Activated CD4-positive, alpha-beta T cell treated with anti-CD3 and anti-CD28 coated beads, Interleukin-2, amount 50 U/mL, for 24 hours (primary cell): ENCODE data around the gene VANGL1.

Experiments used
- DNase-seq, 2 donors: peaks; one replicate each; pipeline ENCODE4 v3.0.0-alpha.2; 2020; ENCODE audit warnings: low read depth in 1 of 2, low spot score in 1 of 2

VANGL1 gene

DNA sequence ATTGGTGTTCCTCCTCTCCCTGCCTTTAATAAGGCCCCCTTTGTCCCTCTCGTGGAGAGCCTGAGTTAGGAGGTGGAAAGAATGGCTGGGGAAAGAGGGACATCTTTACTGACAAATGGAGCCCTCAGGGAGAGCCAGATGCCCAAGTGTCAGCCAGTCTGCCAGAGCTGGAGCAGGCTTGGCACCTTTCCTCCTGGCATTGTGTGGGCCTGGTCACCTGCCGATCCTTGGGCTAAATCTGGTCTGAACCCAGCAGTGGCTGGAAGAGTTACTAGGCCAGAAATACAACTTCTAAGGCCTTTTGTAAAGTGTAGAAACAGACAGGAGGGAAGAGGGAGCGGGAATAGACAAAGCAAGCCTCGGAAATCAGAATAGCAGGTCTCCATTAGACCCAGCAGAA lies 24.9 kb downstream of the VANGL1 start:
- DNase-seq = no peak

DNA sequence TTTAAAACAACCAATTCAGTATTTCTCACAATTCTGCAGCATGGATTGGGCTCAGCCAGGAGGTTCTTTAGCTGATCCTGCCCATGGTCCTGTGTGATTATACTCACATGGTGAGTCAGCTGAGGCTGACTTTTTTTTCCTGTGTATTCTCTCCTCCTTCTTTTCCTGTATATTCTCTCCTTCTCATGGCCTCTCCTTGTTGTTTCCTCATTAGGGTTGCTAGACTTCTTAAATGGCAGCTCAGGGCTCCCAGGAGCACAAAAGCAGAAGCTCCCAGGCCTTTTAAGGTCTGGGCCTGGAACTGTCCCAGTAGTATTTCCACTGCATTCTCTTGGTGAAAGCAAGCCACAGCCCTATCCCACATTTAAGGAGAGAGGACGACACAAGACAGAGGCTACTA lies 26.8 kb downstream of the VANGL1 start:
- DNase-seq = no peak

DNA sequence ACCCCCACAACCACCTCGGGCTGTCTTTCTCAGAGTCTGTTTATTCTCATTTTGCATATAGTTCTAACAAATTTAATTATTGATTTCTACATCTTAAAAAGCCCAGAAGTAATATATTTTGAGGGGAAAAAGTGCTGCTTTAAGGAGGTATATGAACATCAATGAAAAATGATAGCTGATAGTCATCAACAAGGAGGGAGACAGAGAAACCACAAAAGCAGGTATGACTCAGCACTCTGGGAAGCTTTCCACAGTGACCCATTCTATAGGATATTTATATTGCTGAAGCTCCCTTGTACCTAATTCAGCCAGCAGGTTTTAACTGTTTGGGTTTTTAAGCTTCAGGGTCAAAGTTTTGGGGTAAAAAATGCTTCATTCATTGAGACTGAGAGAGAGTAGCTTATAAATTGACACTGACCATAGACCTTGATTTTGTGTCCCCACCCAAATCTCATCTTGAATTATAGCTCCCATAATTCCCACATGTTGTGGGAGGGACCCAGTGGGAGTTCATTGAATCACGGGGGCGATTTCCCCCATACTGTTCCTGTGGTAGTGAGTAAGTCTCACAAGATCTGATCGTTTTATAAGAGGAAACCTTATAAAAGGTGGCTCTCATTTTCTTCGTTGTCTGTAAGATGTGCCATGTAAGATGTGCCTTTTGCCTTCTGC lies 27.4 kb downstream of the VANGL1 start:
- no peak for DNase-seq

DNA sequence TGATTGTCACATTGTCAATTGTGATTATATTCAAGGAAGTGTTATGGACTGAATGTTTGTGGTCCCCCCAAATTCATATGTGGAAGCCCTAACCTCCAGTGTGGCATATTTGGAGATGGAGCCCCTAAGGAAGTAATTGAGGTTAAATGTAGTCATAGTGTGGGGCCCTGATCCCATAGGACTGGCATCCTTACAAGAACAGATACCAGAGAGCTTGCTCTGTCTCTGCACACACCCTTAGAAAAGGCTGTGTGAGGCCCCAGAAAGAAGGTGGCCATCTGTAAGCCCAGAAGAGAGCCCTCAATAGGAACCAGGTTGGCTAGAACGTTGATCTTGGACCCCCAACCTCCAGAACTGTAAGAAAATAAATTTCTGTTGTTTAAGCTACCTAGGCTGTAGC lies 28.1 kb downstream of the VANGL1 start:
- no peak for DNase-seq

DNA sequence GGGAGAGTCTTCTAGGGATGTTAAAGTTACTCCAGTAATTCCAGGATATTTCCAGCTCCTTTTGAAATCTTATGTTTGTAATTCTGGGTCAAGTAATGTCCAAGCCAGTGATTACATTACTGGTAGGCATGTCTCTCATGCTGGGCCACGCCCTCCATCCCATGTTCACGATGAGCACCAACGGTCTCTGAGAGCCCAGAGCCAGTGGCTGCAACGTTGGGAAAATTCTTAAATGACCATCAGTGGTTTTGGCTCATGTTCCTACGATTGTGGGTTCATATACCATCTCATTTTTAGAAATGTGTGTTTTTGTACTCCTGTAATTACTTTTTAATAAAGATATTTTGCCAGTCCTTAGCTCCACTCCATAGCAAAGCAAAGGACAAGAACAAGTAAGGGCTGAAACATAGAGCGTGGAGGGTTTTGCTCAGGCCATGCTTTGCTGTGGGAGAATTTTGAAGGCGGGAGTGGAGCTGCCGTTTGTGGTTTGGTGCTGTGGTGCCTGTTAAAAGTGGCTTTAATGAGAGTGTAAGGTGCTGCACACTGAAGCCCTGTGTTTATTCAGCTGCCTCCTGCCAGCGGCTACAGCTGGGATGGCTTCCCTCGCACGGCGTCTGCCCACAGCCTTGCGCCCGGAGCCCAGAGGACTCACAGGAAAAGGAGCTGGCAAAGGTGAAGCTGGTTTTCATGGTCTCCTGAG lies 28.9 kb downstream of the VANGL1 start:
- DNase-seq = no peak

DNA sequence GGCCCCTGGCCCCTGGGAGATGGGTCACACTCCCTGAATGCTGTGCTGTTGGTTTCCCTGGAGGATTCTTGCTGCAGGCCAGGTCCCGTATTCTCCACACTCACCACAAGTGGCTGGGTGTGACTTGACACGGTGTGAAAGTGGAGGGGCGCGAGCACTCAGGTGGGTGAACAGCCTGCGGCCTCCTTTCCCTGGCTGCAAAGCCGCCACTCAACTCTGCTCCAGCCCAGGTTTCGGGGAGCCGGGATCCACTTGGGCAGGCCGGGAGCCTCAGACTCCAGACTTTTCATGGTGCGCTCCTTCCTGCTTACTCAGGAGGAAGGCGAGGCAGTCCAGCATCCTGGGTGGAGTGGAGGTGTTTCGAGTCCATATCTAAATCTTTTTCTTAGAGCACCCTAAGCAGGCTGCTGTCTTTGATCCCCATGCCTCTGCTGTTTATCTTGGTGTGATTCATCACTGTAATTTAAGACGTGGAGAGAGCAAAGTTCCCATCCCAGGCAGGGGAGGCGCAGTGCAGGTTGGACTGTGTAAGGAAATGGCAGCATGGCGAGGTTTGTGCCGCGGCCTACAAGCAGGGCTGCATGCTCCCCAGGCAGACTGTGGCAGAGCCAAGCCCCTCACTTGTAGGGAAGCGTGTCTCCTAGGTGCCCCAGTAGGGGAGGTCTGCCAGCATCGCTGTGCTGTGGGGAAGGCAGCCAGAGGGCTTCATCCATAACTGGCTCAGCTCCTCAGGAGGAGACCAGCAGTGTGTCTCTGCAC lies 29.6 kb downstream of the VANGL1 start:
- no peak for DNase-seq

DNA sequence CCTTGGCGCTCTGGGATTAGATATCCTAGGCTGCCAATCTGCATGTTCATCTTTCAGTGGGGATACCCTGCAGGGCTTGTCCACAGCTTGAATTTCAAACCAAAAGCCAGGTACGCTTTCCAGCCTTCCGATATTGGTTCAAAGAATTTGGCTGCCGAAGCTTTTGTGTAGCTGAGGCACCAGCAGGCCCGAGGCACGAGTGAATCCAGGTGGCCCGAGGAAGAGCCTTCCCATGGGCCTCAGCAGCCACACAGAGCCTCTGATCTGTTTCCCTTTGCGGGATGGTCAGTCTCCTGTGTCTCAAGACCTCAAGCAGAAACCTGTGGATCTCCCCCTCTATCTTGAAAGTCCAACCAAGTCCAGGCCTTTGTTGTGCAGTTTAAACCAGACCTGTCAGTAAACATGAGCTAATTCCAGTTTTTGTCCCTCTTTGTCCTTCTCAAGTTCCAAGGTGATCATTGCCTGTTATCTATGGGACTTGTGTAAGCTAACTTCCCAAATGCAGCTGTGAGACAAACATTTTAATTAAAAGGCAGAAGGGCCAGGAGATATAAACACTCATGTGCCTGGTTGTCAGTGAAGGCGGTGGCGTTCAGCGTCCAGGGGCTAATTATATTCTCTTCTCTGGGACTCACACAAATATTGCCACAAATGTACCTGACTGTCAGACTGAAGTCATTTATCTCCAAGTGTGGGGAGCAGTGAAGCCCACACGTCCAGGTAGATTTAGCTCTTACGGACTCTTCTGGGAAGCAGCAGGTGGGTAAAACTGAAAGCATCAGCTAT lies 30.6 kb downstream of the VANGL1 start:
- DNase-seq = no peak

DNA sequence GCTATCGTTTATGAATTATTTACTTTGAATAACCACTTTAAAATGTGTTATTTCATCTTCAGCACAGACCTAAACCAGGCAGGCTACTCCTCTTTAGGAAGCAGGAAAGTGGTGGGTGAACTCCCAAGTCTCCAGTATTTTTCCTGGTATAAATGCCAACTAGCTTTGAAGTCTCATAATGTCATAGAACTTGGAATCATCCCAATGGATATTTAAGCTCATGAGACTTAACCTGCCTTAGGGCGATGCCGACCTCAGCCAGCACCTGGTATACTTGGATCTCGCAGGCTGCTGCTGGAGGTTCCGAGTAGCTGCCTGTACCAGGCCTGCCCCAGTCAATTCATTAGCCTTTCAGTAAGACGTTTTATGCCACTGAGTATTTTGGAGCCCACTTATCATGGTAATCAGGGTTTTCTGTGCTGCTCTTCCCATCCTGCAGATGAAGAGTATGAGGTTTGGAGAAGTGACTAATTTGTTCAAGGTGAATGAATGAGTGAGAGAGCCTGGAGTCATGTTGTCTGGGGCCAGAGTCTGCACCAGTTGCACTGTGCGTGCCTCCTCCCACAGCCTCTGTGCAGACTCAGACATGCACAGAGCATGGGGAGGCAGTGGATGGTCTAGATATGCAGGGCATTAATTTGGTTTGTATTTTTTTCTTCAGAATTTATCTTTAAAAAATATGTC lies 34.9 kb downstream of the VANGL1 start:
- no peak for DNase-seq

DNA sequence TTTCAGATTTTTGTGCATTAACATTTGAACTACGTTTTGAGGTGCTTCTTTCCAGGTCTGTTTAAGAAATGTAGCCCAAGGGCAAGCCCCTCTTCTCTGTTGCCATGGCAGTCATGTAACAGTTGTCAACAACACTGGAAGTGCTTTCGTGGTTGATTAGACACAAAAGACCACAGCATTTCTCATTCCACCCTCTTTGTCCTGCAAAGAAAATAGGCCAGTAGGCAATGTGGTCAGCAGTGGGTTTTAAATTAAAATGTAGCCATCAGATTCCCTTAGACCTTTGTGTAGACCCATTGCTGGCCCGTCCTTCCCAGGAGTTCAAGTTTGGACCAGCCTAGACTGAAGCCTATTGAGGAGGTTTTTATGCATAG lies 35.4 kb downstream of the VANGL1 start:
- no peak for DNase-seq

DNA sequence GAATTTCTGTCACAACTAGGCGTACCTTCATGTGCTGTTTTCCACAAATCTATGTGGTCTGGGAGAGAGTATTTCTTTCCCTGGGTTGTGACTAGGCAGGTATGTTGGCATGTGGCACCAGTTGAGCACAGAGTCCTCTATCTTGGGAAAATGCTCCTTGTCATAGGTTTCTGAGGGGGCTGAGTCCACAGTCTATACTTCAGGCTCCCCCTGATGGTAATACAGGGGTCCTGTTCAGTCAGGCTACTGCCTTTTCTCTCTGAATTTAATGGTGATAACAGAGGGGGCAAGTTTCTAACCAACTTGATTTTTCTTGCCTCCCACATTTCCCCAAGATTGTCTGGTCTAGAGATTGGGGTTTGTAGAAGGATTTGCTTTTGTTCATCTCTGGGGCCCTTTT lies 35.8 kb downstream of the VANGL1 start:
- no peak for DNase-seq

DNA sequence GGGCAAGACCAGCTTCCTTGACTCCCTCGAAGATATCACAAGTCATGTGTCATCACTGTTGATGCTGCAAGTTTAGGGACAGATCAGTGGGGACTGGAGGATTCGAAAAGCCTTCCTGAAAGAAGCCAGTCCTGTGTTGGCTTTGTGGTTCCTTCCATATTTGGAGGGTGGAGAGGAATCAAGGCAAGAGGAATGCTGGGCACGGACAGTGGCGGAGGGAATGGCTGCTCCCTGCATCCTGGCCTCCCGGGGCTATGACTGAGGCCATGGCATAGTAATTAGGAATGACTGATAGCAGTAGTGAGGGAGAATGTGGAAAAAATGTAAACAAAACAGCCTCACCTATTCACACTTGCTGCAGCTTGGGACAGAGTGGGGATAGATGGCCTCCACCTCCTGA lies 36.4 kb downstream of the VANGL1 start:
- no peak for DNase-seq

DNA sequence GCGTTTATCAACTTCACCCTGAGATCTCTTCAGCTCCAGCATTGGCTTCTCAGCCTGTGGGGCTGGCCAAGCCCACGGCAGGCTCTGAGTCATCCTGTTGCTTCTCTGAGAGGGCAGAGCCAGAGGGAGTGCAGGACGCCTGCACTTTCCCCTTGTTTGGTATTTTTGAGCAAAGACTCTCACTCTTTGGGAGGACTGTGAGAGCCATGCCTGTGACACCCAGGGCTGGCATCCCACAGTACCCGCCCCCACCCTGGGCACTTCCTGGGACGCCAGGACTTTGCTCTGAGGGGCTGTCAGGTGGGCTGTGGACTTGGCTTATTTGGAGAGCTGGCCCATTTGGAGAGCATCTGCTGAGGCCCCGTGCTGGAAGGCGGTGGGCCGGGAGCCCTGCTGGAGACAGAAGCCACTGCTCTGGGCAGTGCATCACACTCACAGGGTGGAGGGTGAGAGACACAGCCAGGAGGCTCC lies 37.4 kb downstream of the VANGL1 start:
- DNase-seq = no peak

DNA sequence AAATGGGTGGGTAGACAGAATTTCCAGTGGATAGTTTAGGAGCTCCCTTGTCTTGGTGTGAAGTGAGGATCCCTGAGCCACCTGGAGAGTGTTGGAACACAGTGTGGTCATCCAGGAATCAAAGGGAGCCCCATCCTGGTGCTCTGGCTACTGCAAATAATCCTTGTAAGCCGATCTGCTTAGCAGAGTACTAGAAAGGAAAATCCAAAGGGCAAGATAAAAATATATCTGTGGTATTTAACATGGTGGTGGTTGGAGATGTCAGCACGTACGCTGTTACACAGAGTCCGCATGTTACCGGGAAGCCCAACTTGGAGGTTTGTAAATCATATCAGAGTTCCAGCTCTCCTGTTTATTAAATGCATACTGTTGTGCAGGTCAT lies 39.0 kb downstream of the VANGL1 start:
- no peak for DNase-seq

DNA sequence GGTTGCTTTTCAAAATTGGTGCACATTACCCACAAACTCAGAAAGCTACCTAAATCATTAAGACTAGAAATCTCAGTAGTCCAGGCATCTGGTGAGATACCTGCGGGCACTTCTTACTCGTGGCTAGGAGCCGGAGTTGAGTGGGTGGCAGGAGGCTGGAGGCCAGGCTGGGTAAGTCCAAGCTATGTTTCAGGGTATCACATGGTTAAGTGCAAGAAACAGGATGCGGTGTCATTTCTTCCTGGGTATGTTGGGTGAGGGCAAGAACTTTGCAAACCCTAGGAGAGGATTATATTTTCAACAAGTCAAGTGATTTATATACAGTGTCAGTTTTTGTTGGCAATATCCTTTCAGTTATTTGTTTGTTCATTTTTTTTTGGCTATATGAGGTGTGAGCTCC lies 41.0 kb downstream of the VANGL1 start:
- DNase-seq = no peak

DNA sequence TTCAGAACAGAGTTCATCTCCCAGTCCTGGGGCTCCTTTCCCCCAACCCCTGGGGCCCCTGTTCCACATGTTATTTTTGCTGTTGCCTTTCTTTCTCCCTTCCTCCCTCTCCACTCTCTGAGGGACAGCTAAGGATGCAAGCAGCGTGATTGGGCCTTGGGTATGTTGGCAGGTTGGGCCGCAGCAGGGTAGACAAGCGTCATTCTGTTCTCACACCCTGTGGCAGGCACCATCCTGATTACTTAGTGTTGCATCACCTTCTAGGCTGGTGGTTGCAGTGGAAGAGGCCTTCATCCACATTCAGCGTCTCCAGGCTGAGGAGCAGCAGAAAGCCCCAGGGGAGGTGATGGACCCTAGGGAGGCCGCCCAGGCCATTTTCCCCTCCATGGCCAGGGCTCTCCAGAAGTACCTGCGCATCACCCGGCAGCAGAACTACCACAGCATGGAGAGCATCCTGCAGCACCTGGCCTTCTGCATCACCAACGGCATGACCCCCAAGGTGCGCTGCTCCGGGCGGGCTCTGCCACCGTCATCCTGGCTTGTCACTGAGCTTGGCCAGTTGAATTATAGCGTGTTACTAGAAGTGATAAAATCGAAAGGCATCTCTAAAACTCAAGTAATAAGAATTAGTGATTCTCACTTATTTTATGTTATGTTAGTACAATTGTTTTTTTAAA lies 43.4 kb downstream of the VANGL1 start:
- DNase-seq = no peak

DNA sequence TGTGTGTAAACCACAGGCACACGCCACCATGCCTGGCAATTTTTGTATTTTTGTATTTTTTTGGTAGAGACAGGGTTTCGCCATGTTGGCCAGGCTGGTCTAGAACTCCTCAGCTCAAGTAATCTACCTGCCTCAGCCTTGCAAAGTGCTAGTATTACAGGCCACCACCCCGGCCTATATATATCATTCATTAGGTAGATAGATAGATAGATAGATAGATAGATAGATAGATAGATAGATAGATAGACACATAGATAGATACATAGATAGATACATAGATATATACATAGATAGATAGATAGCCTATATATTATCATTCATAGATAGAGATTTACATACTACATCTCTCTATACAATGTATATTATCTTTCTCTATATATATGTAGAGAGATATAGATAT lies 46.0 kb downstream of the VANGL1 start:
- DNase-seq = no peak

DNA sequence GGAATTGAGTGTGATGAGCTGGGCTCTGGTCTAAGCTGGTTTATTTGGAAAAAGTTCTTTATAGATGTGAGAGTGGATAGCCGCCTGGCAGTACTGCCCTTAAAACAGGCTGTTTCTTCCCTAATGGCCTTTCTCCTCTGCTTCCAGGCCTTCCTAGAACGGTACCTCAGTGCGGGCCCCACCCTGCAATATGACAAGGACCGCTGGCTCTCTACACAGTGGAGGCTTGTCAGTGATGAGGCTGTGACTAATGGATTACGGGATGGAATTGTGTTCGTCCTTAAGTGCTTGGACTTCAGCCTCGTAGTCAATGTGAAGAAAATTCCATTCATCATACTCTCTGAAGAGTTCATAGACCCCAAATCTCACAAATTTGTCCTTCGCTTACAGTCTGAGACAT lies 49.2 kb downstream of the VANGL1 start:
- no peak for DNase-seq

DNA sequence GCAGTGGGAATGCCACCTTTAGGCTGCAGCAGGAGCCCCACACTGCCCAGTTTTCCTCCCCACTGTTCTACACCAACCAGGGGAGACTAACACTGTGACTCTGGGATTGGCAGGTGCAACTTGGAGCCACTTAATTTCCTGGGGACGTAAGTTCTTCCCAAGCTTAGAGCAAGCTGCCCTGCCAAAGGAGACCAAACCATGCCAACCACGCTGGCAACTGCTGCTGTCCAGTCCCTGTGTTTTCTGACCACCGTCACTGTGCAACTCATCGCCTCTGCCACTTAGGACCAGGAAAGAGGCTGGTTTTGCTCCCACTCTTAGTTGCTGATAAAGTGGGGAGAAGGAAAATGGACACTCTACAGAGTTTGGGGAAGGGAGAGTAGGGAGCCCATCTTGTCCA lies 50.5 kb downstream of the VANGL1 start:
- no peak for DNase-seq

DNA sequence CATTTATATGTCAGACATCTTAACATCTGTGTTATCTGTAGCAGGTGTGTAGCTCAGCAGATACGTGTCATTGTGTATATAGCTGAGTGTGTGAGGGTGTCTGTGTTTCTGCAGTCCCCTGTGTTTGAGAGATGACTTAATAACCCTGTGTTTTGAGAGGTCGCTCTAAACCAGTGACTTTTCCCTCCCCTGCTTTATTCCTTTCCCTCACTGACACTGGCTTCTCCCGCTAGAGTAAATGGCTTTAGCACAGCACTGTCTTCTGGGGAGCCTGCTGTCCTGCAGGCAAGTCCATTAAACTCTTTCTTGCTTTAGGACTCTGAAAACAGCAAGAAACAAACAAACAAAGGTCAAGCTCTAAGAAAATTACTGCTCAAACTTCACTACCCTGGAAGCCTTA lies 53.0 kb downstream of the VANGL1 start:
- no peak for DNase-seq

DNA sequence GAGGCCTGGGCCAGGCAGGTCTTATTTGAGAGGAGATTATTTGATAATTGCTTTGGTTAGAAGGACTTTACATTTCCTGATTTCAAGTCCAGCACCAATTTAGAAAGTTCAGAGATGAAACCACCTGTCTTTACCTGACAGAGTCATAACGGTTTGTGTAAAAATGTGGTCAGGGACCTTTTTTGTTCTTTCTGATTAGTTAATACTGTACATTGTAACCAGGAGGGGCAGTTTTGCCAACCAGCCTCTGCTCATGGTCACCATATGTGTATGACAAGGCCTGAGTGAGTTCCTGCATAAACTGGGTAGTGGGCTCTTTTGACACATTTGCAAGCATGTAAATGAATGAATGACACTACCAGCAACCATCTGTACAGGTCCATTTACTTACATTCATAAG lies 55.8 kb downstream of the VANGL1 start:
- DNase-seq = no peak
